Measurements from ENCODE around the gene ADPRM. TPM values are rescaled to one million over a fixed set of nuclear protein-coding genes. Genes with fewer than 3 reads are reported as not detected.

ADPRM gene
- total and polyA plus RNA-seq, 2 experiments from 2014 or later, result 6.8 to 8.8 TPM

DNA sequence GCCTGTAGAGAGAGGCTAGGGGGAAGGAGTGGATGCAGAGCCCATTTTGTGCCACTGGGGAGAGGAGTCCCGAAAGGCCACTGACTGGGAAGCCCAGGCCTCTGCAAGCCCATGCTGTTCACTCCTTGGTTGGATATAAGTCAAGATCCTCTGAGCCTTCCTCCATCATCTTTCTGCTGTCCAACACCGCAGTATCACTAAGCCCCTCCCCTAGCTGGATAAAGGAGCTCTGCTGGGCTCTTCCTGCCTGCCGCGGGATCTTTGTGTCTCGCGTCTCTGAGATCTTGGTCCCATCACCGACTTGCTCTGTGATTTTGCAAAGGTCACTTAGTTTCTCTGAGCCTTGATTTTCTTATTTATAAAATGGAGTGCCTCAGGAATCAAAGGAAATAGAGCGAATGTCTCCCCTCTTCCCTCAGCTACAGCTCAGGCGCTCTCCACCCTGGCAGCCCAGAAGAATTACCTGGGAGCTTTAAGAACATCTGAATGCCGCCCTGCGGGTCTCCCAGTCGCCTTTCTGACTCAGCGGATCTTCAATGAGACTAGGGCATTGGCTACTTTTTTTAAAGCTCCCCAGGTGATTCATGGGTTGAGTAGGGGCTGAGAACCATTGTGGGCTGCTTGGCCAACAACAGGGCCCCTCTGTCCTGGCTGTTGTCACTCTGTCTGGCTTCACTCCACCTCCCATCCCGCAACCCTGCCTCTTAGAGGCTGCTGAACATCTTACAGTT is 57.6 kb downstream of the ADPRM start:
- Histone ChIP-seq H3K4me2 (peak overlapping the region; percentile 79), H3K9me2 (ENCODE audit: insufficient read depth) (no peaks in the 10 kb centered on the region), H3K27me3 (ENCODE audit: insufficient read depth) (no peaks in the 10 kb centered on the region), H3F3A (replicated peaks; ENCODE audit: low read depth) (peaks cover 4% of the 10 kb centered on the region; the same call in 1 of the 2 replicates), H4K20me1 (replicated peaks; ENCODE audit: insufficient read depth) (no peaks in the 10 kb centered on the region), H3K4me3 (peak overlapping the region; percentile 54), H3K27ac (ENCODE audit: low read depth) (peak overlapping the region; percentile 28; the same call in 1 of the 2 replicates), H2AFZ (peak overlapping the region; percentile 81), H3K79me2 (replicated peaks; ENCODE audit: insufficient read depth) (no peaks in the 10 kb centered on the region), H3K4me1 (ENCODE audit: insufficient read depth) (peaks cover 22% of the 10 kb centered on the region), H3K36me3 (ENCODE audit: insufficient read depth) (no peaks in the 10 kb centered on the region)
- Mint-ChIP-seq H3K27ac (peak overlapping the region; percentile 96), H3K9me3 (no peaks in the 10 kb centered on the region; the same call in 2 of the 3 replicates), H3K27me3 (ENCODE audit: insufficient read depth, low read depth, poor library complexity) (peaks cover 16% of the 10 kb centered on the region), H3K4me1 (peaks cover 42% of the 10 kb centered on the region), H3K4me3 (peak overlapping the region; percentile 79), H3K36me3 (ENCODE audit: low read depth) (no peaks in the 10 kb centered on the region; the same call in 2 of the 3 replicates)
- ATAC-seq (peak; percentile 80), DNase-seq (ENCODE audit: low spot score) (peak; percentile 81)
- TF ChIP-seq NANOG (IDR thresholded peaks at IDR 0.05; ENCODE audit: borderline replicate concordance), result no peak
- peak; percentile 42; the same call in 1 of the 2 replicates for TF ChIP-seq POLR2AphosphoS5 (IDR thresholded peaks at IDR 0.05; ENCODE audit: low read depth)
- no peak for TF ChIP-seq ZNF114 (CRISPR knock-in tag; IDR thresholded peaks at IDR 0.05)
- TF ChIP-seq, protein P1, sequence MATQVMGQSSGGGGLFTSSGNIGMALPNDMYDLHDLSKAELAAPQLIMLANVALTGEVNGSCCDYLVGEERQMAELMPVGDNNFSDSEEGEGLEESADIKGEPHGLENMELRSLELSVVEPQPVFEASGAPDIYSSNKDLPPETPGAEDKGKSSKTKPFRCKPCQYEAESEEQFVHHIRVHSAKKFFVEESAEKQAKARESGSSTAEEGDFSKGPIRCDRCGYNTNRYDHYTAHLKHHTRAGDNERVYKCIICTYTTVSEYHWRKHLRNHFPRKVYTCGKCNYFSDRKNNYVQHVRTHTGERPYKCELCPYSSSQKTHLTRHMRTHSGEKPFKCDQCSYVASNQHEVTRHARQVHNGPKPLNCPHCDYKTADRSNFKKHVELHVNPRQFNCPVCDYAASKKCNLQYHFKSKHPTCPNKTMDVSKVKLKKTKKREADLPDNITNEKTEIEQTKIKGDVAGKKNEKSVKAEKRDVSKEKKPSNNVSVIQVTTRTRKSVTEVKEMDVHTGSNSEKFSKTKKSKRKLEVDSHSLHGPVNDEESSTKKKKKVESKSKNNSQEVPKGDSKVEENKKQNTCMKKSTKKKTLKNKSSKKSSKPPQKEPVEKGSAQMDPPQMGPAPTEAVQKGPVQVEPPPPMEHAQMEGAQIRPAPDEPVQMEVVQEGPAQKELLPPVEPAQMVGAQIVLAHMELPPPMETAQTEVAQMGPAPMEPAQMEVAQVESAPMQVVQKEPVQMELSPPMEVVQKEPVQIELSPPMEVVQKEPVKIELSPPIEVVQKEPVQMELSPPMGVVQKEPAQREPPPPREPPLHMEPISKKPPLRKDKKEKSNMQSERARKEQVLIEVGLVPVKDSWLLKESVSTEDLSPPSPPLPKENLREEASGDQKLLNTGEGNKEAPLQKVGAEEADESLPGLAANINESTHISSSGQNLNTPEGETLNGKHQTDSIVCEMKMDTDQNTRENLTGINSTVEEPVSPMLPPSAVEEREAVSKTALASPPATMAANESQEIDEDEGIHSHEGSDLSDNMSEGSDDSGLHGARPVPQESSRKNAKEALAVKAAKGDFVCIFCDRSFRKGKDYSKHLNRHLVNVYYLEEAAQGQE (IDR thresholded peaks at IDR 0.05; ENCODE audit: unreplicated experiment), result peak; percentile 29
- no peak for TF ChIP-seq EZH2phosphoT487 (IDR thresholded peaks at IDR 0.05; ENCODE audit: unreplicated experiment)
- TF ChIP-seq, protein P2, sequence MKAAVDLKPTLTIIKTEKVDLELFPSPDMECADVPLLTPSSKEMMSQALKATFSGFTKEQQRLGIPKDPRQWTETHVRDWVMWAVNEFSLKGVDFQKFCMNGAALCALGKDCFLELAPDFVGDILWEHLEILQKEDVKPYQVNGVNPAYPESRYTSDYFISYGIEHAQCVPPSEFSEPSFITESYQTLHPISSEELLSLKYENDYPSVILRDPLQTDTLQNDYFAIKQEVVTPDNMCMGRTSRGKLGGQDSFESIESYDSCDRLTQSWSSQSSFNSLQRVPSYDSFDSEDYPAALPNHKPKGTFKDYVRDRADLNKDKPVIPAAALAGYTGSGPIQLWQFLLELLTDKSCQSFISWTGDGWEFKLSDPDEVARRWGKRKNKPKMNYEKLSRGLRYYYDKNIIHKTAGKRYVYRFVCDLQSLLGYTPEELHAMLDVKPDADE (IDR thresholded peaks at IDR 0.05), result no peak
- no peak for TF ChIP-seq ZNF331 (CRISPR knock-in tag; IDR thresholded peaks at IDR 0.05; ENCODE audit: low read depth)
- TF ChIP-seq, protein P3, sequence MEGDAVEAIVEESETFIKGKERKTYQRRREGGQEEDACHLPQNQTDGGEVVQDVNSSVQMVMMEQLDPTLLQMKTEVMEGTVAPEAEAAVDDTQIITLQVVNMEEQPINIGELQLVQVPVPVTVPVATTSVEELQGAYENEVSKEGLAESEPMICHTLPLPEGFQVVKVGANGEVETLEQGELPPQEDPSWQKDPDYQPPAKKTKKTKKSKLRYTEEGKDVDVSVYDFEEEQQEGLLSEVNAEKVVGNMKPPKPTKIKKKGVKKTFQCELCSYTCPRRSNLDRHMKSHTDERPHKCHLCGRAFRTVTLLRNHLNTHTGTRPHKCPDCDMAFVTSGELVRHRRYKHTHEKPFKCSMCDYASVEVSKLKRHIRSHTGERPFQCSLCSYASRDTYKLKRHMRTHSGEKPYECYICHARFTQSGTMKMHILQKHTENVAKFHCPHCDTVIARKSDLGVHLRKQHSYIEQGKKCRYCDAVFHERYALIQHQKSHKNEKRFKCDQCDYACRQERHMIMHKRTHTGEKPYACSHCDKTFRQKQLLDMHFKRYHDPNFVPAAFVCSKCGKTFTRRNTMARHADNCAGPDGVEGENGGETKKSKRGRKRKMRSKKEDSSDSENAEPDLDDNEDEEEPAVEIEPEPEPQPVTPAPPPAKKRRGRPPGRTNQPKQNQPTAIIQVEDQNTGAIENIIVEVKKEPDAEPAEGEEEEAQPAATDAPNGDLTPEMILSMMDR (conservative IDR thresholded peaks at IDR 0.05; ENCODE audit: low read depth in 2 of 2), result no peak
- no peak for TF ChIP-seq STAT1 (IDR thresholded peaks at IDR 0.05; ENCODE audit: unreplicated experiment)
